Left lung (tissue), 10 donors: ENCODE data around the gene IL9. TPM values are rescaled to one million over a fixed set of nuclear protein-coding genes. Genes with fewer than 3 reads are reported as not detected.

Experiments
- ATAC-seq: fragments of 200-7000 bp; cut with Tn5 transposase; one replicate; pipeline ENCODE4 v1.9.1; 2020; ENCODE audit warnings: moderate library complexity
- DNase-seq, 4 donors: peaks; one replicate each; pipeline ENCODE4 v3.0.0-alpha.2; 2013 to 2020
- H3K27ac ChIP-seq, 2 donors: fragments of 200-600 bp; sonication (generic) in 1 of 2; one replicate each; pipeline versions ENCODE4 v1.5.0 to v1.8.0; 2020 to 2021
- H3K27me3 ChIP-seq, 2 donors: fragments of 200-600 bp; sonication (generic) in 1 of 2; one replicate each; pipeline versions ENCODE4 v1.5.0 to v1.8.0; 2020 to 2021
- H3K36me3 ChIP-seq, 2 donors: fragments of 200-600 bp; sonication (generic) in 1 of 2; one replicate each; pipeline versions ENCODE4 v1.5.0 to v1.8.0; 2020 to 2021
- H3K4me1 ChIP-seq, 2 donors: fragments of 200-600 bp; one replicate each; pipeline ENCODE4 v1.8.0; 2021
- H3K4me3 ChIP-seq, 2 donors: fragments of 200-600 bp; sonication (generic) in 1 of 2; one replicate each; pipeline versions ENCODE4 v1.5.0 to v1.8.0; 2020 to 2021; ENCODE audit warnings: mild to moderate bottlenecking in 1 of 2
- H3K9me3 ChIP-seq, 2 donors: fragments of 200-600 bp; sonication (generic) in 1 of 2; one replicate each; pipeline versions ENCODE4 v1.5.0 to v1.8.0; 2020 to 2021
- intact Hi-C, 2 donors: fragments of 100-400 bp; cut with DNase I; formaldehyde crosslinking; loops; one replicate each; pipeline versions ENCODE4 v1.11.2 to v1.14.2; 2022
- polyA plus RNA-seq, 6 donors: library from polyadenylated mRNA; unstranded; fragments of 120-200 nt; gene quantifications; one replicate each; pipeline ENCODE4 v1.2.1, GENCODE V29; 2013; ENCODE audit not compliant: insufficient read length in 6 of 6
- total RNA-seq, 2 donors: library from RNA; stranded (reverse); fragmentation: NEBNext Ultra II Directional; extraction: Animal tissue kit (Norgen Biotek cat#: 25700); gene quantifications; one replicate each; pipeline ENCODE4 v1.2.1, GENCODE V29; 2021
- TF ChIP-seq, protein P1 (sequence below), 2 donors: fragments of 200-600 bp; sonication (generic) in 1 of 2; IDR thresholded peaks; one replicate each; pipeline versions ENCODE4 v1.5.0 to v1.8.0; 2021; ENCODE audit warnings: antibody characterized with exemption in 2 of 2
- donor health status: DM: no; HTN: yes; CAD: no.
- donor health status: DM: no; HTN: no; CAD: no.

The IL9 gene
- total and polyA plus RNA-seq, 8 donors, result not detected

DNA sequence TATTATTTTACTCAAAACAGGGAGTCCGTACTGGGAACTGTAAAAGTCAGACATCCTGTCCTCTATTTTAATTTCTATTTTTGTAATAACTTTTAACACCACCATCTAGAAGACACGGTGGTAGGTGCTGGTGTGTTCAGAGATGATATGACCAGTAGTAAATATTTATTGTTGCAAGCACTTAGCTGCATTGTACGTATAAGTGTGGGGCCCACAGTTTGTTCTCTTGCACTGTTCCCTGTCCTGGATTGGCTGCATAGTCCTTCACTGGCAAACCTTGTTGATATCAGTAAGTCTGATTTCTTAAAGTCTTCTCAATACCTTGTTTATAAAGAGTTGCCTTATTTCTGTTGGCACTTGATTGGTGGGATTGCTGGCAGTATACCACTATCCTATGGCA is 24.6 kb upstream of the IL9 start:
- Histone ChIP-seq H3K36me3 (no peaks in the 10 kb centered on the region), H3K27me3 (peaks cover 7 to 59% of the 10 kb centered on the region in 2 donors), H3K4me1 (no peaks in the 10 kb centered on the region), H3K27ac (no peak overlapping the region), H3K4me3 (no peak overlapping the region), H3K9me3 (no peaks in the 10 kb centered on the region)
- ATAC-seq, result no peak
- TF ChIP-seq, protein P1, sequence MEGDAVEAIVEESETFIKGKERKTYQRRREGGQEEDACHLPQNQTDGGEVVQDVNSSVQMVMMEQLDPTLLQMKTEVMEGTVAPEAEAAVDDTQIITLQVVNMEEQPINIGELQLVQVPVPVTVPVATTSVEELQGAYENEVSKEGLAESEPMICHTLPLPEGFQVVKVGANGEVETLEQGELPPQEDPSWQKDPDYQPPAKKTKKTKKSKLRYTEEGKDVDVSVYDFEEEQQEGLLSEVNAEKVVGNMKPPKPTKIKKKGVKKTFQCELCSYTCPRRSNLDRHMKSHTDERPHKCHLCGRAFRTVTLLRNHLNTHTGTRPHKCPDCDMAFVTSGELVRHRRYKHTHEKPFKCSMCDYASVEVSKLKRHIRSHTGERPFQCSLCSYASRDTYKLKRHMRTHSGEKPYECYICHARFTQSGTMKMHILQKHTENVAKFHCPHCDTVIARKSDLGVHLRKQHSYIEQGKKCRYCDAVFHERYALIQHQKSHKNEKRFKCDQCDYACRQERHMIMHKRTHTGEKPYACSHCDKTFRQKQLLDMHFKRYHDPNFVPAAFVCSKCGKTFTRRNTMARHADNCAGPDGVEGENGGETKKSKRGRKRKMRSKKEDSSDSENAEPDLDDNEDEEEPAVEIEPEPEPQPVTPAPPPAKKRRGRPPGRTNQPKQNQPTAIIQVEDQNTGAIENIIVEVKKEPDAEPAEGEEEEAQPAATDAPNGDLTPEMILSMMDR (IDR thresholded peaks at IDR 0.05), result no peak
- DNase-seq, result no peak
- intact Hi-C loops, result no loop called here

DNA sequence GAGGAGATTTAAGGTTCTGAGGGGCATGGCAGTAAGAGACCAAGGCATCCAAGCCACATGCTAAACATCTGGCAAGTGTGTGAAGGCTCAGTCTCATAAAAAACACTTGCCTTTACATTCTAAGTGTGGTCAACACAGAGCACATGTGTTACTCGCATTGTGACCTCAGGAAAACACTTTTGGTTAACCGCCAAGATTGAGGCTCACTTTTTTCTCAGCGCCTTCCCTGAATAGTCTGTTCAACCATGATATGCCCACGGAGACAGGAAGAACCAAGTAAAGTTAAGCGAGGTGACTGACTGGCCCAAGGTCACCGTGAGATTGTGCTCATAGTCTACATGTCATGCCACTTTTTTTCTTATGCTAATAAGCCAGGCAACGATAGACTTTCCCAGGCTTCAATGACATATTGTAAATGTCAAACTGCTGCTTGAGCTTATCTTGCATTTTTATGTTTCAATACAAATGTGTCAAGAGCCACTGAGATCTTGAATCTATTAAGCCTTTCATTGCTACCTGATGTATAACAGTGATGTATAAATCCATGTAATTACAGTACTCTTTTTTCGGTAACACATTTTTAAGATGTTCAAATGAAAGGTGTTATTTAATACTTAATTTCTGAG is 21.1 kb upstream of the IL9 start:
- no peak for DNase-seq
- intact Hi-C loops, result no loop called here
- H3K4me1 ChIP-seq, result no peaks in the 10 kb centered on the region
- no peak for ATAC-seq
- H3K27ac ChIP-seq, result no peak overlapping the region
- H3K9me3 ChIP-seq, result no peaks in the 10 kb centered on the region
- H3K4me3 ChIP-seq, result no peak overlapping the region
- H3K36me3 ChIP-seq, result no peaks in the 10 kb centered on the region
- TF ChIP-seq, protein P1 (IDR thresholded peaks at IDR 0.05), result no peak
- peaks cover 0 to 55% of the 10 kb centered on the region in 2 donors for H3K27me3 ChIP-seq

- H3K27me3 ChIP-seq, result peaks cover 0 to 59% of the 10 kb centered on the region in 2 donors
These were observed 19.9 kb upstream of the IL9 start for GRCh38 chr5:135915466-135916001.

GRCh38 chr5:135913713-135914626 is 18.3 kb upstream of the IL9 start:
- ATAC-seq (no peak), DNase-seq (no peak)
- Histone ChIP-seq H3K36me3 (no peaks in the 10 kb centered on the region), H3K9me3 (no peaks in the 10 kb centered on the region), H3K27ac (no peak overlapping the region), H3K27me3 (peaks cover 0 to 66% of the 10 kb centered on the region in 2 donors), H3K4me1 (no peaks in the 10 kb centered on the region), H3K4me3 (no peak overlapping the region)
- TF ChIP-seq, protein P1 (IDR thresholded peaks at IDR 0.05), result no peak
- intact Hi-C loops, result no loop called here

More at GRCh38 chr5:135915466-135916001, 19.9 kb upstream of the IL9 start:
- no peaks in the 10 kb centered on the region for H3K9me3 ChIP-seq
- H3K36me3 ChIP-seq, result no peaks in the 10 kb centered on the region
- no peak overlapping the region for H3K4me3 ChIP-seq
- ATAC-seq (no peak), DNase-seq (no peak)
- H3K4me1 ChIP-seq, result no peaks in the 10 kb centered on the region
- H3K27ac ChIP-seq, result no peak overlapping the region
- TF ChIP-seq, protein P1 (IDR thresholded peaks at IDR 0.05), result no peak
- intact Hi-C loops, result no loop called here

GRCh38 chr5:135905144-135905543 is 9.5 kb upstream of the IL9 start:
- TF ChIP-seq, protein P1 (IDR thresholded peaks at IDR 0.05), result no peak
- intact Hi-C loops, result no loop called here
- no peak for ATAC-seq

More at GRCh38 chr5:135905144-135905543, 9.5 kb upstream of the IL9 start:
- no peak for DNase-seq
- Histone ChIP-seq H3K27ac (no peak overlapping the region), H3K27me3 (peaks cover 4 to 36% of the 10 kb centered on the region in 2 donors), H3K9me3 (no peaks in the 10 kb centered on the region), H3K4me1 (no peaks in the 10 kb centered on the region), H3K36me3 (no peaks in the 10 kb centered on the region), H3K4me3 (no peak overlapping the region)
